ENCODE measurements around the gene CDC14A. TPM values are rescaled to one million over a fixed set of nuclear protein-coding genes. Genes with fewer than 3 reads are reported as not detected.

CDC14A gene
- total RNA-seq, 4 donors from 2014 or later, result 12.1 to 20.6 (median 16.8) TPM

- TF ChIP-seq CTCF (IDR thresholded peaks at IDR 0.05; ENCODE audit: low read depth), result no peak
These were observed 38.2 kb downstream of the CDC14A start for GRCh38 chr1:100390531-100390930.

GRCh38 chr1:100391675-100392074, 39.4 kb downstream of the CDC14A start:
- no peak for TF ChIP-seq CTCF (IDR thresholded peaks at IDR 0.05; ENCODE audit: low read depth)

- no peak for TF ChIP-seq CTCF (IDR thresholded peaks at IDR 0.05; ENCODE audit: low read depth)
These were observed 40.5 kb downstream of the CDC14A start for GRCh38 chr1:100392756-100393155.

- TF ChIP-seq CTCF (IDR thresholded peaks at IDR 0.05; ENCODE audit: low read depth), result no peak
These were observed 42.0 kb downstream of the CDC14A start for GRCh38 chr1:100394285-100394684.

- no peak for TF ChIP-seq CTCF (IDR thresholded peaks at IDR 0.05; ENCODE audit: low read depth)
These were observed 43.6 kb downstream of the CDC14A start for GRCh38 chr1:100395913-100396312.

GRCh38 chr1:100396651-100397050, 44.3 kb downstream of the CDC14A start:
- no peak for TF ChIP-seq CTCF (IDR thresholded peaks at IDR 0.05; ENCODE audit: low read depth)

- no peak for TF ChIP-seq CTCF (IDR thresholded peaks at IDR 0.05; ENCODE audit: low read depth)
These were observed 45.4 kb downstream of the CDC14A start for GRCh38 chr1:100397681-100398080.
